GM18951 (cell line): ENCODE data around the gene BCL2.

Experiments
- POLR2A ChIP-seq: IDR thresholded peaks from 4 replicates; pipeline ENCODE4 v1.6.1; 2011; ENCODE audit warnings: mild to moderate bottlenecking; ENCODE audit not compliant: insufficient read length, insufficient read depth; ENCODE audit errors: extremely low read depth
- in situ Hi-C: fragments of 300-500 bp; cut with MboI; formaldehyde crosslinking; loops from one replicate; pipeline ENCODE4 v1.12.0; 2022; ENCODE audit warnings: low sequenced_read_pairs, mixed read lengths, inconsistent platforms; ENCODE audit not compliant: unreplicated experiment

The BCL2 gene

DNA sequence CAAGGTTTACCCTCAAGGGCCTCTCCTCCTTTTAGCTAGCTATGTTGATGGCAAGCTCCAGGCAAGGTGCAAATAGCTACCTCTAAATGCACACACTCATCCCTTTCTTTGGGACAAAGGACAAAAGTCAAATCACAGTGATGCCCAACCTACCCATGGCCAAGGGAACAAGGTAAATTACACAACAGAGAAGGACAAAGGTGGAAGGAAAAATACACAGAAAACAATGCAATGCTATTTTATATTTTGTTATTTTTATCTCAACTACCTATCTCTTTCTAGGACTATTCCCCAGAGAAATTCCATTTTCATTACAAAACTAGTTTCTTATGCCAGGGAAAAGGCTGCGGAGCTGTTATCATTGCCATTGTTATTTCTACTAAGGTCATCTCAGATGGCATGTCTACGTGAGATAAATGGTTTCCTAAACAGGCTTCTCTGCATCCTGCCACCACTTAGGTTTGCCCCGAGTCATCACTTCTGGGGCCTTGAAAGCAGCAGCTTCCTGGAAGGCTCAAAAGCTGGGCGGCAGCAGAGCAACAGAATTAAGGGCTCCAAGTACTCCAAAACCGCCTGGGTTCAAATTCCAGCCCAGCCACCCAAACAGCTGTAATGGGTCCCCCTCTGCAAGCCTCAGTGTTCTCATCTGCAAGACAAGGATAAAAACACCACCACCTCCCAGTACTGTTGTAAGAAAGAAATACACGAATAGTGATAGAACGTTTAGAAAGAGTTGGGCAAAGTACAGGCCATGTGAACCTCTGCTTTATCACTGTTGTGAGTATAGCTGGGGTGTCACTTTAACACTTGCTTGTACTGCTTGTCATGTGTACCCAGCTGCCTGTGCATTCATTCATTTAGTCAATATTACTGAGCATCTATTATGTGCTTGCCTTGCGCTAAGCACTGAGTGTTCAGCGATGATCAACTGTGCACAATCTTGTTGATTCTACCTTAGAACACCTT is 20.9 kb downstream of the BCL2 start:
- in situ Hi-C loops, result no loop called here
- TF ChIP-seq POLR2A, result no peak

DNA sequence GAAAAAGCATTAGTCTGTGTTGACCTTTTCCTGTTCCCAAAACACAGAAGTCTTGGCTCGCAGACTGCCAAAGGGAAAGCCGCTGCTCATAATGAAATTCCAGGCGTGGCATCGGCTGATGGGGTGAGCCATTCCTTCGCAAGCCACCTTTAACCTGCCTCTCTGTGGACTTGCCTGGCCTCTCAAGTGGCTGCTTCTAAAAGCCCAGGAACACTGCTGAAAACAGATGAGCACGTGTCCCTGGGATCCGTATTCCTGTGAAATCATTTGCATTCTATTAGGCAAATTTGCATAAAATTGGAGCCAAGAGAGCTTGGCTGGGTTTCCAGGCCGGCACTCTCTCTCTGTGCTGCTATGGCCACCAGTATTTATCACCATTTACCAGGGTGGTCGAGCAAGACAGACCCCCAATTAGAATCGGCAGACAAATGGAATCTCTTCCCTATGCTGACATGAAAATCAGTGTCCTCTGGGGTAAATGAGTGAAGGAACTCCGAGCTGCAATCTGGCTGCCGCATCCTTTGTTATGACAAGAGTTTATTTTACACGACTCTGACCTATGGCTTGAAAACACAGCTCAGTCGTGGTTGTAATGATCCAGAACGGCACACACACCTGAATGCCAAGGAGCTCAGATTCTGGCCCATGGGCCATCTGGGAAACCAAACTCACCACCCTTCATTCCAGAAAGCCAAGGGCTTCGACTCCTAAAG is 21.7 kb downstream of the BCL2 start:
- in situ Hi-C loops, result no loop called here

DNA sequence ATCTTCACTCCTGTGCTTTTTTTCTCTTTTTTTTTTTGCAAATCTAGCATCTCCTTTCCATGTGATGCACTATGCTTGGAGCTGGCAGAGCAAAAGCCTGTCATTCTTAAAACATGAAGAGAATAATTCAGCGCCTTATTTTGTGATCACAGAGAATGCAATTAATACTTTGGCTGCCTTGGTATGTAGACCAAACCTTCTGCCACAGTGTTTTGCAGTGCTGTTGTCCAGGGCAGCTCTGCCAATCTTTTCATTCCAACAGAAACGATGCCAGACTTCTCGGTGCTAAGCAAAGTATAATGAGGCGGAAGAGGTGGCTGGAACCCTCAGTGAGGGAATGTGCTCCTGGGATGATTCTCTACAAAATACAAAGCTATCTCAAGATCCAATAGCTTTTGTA is 25.6 kb downstream of the BCL2 start:
- no peak for TF ChIP-seq POLR2A
- in situ Hi-C loops, result no loop called here

More for the DNA sequence above, 21.7 kb downstream of the BCL2 start:
- no peak for TF ChIP-seq POLR2A

DNA sequence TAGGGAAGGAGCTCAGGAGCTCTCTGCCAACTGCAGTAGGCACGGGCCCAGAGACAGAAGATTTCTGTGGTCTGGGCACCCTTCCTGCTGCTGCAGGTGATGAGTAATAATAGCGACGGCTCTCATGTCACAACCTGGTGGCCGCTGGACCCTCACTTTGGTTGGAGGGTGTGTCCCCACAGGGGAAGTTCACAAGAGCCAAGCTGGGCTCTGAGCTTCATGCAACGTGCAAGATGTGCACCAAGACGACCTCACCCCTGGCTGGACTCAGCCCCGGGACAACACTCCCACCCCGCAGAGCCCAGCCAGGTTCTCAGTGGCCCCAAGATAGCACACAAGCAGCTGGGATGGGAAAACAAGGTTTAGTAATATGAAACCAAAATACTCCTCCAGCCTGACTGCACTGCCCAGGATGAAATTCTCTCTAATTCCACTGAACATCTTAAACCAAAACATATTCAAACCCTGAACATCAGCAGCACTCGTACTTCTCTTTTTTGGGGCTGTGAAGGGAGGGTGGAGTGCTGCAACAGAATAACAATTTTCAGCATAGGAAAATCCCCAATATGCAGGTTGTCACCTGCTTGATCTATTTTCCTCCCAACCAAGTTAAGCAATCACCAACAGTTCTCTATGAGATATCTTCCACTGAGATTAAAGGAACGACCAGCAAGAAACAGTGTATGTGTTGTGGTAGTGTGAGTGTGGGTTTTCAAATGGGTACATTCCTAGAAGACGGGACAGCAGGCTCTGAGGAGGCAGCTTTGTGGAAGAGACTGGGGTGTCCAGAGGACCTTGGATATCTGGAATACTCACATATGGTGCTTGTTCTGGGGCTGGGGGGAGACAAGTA is 26.5 kb downstream of the BCL2 start:
- in situ Hi-C loops, result no loop called here
- peak; percentile 14 for TF ChIP-seq POLR2A

DNA sequence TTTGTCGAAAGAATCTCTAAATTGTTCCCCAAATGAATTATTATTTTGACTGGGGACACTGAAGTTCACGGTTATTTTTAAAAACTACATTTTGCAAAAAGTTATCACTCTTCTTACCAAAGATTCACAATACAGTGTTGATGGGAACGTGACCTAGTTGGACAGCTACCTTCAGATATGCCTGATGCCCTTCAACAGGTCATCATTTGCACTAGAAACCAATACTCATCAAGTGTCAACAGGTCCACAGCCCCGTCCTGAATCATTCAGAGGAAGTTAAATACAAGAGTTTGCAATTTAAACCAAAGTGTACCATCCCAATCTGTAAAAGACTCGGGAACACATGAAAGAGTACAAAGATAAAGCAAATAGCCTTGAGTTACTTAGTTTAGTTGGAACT is 28.3 kb downstream of the BCL2 start:
- no peak for TF ChIP-seq POLR2A
- in situ Hi-C loops, result no loop called here

DNA sequence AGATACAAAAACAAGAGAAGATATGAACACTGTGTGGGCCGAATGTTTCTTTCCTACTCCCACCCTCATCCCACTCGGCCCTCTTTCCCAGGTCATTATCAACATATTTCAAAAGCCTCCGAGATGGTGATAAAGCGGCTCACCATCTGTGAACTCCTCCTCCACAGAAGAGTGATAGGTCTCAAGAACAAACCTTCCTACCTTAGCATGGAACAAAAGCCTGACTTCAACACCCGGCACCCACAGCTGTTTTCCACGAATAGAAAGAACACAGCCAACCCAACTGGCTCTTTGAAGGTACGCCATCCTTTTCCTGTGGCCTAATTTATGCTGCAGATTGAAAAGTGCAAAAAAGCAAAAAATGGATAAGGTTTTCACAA is 28.8 kb downstream of the BCL2 start:
- in situ Hi-C loops, result no loop called here
- no peak for TF ChIP-seq POLR2A

DNA sequence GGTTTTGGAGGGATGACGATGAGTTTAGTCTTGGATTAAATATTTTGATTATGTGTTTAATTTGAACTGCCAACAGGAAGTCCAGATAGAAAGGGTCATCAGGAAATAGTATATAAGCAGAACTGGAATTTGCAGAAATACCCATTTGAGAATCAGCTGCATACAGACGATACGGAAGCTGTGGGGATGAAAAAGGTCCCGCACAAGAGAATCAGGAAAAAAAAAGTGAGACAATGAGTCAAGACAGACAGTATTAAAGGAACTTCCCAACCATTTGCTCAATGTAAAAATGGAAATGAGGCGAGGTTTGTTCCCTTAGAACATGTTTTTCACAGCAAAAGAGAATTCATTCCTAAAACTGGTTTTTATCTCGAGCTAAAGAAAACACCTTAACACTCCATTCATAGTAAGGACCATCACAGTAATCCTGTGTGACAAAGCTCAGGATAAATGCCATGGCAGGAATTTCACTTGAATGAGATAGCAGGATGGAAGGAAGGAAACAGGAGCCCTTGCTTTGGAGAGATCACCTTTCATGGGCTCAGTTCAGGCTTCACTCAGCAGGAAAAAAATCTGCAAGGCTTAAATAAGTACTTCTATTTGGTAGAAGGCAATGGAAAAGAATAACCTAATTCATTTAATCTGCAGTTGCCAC is 29.3 kb downstream of the BCL2 start:
- in situ Hi-C loops, result no loop called here
- no peak for TF ChIP-seq POLR2A

DNA sequence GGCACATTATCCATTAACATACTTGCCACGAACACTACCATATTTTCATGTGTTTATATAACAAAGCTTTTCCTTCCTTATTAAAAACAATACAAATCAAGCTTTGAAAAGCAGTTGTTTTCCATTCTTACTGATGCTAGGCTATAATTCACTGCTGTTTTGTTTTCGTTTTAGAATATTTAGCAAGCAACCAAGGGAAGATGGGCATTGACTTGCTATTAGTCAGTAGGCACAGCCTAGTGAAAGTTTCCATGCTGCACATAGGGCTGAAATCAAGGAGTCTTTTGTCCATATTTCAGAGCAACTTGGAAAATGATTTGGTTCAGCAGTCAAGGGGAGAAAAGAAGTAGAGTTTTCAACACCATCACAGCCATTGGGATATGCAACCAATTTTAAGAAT is 31.3 kb downstream of the BCL2 start:
- in situ Hi-C loops, result no loop called here
- no peak for TF ChIP-seq POLR2A

DNA sequence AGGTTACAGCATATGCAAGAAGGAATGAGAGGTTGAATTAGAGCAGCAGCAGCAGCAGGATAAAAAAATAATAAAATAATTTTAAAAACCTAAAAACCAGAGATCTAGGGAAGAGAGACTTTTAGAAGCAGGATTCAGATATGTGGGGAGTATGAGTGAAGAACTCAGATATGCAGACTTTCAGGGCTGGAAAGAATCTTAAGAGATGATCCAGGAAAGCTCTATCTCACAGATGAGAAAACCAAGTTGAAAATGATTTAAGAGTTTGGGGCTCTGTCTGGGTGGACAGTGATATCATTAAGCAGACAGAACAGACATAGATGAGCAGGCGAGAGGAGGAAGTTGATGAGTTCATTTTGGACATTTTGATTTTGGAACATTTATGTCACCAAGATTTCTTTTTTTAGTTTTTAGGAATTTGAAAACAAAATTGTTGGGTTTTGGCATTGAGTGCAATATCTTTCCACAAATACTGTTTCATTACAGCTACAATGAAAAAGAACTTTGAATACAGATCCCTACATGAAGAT is 31.8 kb downstream of the BCL2 start:
- no peak for TF ChIP-seq POLR2A
- in situ Hi-C loops, result no loop called here

DNA sequence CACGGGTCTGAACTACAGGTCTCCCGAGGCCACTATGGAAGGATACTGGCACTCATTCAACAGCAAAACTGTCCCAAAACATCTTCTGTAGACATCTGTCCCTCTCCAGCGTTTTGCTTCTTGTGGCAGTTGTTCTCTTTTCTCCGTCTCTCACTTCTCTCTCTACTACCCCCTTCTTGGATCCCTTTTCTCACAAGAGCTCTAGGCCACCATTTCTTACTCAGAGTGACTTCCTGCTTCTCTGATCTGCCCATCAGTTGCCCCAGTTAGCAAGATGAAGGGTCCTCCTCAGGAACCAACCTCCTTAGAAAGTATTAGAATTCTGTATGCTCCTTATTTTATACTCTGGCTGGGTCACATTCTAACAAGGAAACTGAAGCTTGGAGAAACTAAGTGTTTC is 32.6 kb downstream of the BCL2 start:
- in situ Hi-C loops, result no loop called here
- no peak for TF ChIP-seq POLR2A

DNA sequence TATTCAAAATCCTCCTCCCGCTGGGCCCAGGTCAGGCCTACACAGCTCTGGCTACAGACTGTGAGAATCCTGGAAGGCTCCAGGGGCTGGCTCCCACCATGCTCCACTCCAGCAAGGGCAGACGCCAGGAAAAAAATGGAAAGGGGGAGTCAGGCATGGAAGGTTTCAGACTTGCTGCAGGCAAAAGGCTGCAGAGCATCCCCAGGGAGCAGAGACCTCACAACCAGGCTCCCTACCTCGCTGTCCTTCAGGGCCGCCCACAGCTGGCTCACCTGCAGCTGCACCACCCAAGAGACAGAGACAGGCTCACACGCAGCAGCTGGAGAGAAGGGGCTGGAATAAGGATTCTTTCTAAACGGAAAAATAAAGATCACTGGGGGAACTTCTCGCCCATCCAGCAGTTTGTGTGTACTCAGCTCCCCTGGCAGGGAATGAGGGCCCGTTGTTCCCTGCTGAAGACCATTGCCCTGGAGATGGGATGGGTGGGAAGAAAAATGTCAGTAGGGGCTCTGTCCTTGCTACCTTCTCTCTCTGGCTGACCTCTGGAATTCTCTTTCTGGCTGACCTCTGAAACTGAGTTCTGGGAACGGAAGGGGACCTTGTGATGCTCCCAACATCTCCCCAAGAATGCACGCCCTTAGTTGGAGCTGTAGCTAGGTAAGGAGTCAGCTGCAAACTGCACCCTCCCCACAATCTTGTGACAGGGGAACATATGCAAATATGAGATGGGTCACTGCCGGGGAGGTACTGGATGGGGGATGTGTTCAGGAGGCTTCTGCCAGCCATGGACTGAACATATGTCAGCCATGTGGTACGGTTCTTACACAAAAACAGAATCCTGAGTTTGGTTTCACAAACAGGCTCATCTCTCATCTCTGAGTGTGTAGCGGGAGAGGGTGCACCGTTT is 34.5 kb downstream of the BCL2 start:
- in situ Hi-C loops, result no loop called here
- TF ChIP-seq POLR2A, result peak; percentile 58
